Measurements from ENCODE around the gene DNASE1.
A peak's percentile ranks its signal among the peaks of the same experiment; 100 is the strongest.

- TF ChIP-seq CTCF (IDR thresholded peaks at IDR 0.05), result peak; percentile 90 to 99 (median 95)
- no peak for TF ChIP-seq POLR2A (IDR thresholded peaks at IDR 0.05)
Observed at GRCh38 chr16:3690470-3690928, 36.0 kb downstream of the DNASE1 start.
